Endometrial microvascular endothelial cells (primary cell): ENCODE measurements around the gene CMTM8. TPM values are rescaled to one million over a fixed set of nuclear protein-coding genes. Genes with fewer than 3 reads are reported as not detected.
"Not testable (repeated sequence)": the region's sequence is repeated elsewhere in the genome, so short reads cannot be mapped to it uniquely, and the experiment has no call there.

Source experiments
- in situ Hi-C: cut with HindIII; loops from 2 replicates; pipeline ENCODE4 v1.10.0; 2017; ENCODE audit warnings: low sequenced_read_pairs, low pct_unique_long_range_greater_than_20kb; ENCODE audit errors: inconsistent ontology term
- total RNA-seq: library from RNA; depleted of rRNA; stranded (reverse); fragments of >200 nt; gene quantifications from one replicate; pipeline ENCODE4 v1.2.3, GENCODE V29; 2015; ENCODE audit errors: inconsistent ontology term

Gene CMTM8
- total RNA-seq, 1 donor from 2014 or later: 4.7 TPM

DNA sequence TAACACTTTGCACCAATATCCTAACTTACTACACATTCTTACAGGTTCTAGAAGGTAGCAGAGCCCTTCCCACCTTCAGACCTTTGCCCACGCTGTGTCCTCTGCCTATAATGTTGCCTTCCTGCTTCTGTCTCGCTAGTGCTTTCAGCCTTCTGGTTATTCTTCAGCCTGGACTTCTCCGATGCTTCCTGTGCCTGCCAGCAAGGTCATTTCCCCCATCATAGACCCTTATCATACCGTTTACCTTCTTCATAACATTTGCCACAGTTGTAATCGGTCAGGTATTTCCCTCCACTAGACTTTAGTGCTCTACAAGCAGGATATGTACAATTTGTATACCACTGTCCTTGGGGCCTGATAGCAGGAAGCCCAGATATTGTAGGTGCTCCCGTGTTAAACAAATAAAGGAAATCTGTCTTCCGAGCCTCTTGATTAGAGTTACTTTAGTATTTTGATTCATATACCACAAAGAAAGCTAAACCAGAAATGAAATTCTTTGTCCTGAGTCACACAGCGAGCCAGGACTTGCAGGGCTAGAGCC lies 117.3 kb downstream of the CMTM8 start:
- in situ Hi-C loops: no loop called here

DNA sequence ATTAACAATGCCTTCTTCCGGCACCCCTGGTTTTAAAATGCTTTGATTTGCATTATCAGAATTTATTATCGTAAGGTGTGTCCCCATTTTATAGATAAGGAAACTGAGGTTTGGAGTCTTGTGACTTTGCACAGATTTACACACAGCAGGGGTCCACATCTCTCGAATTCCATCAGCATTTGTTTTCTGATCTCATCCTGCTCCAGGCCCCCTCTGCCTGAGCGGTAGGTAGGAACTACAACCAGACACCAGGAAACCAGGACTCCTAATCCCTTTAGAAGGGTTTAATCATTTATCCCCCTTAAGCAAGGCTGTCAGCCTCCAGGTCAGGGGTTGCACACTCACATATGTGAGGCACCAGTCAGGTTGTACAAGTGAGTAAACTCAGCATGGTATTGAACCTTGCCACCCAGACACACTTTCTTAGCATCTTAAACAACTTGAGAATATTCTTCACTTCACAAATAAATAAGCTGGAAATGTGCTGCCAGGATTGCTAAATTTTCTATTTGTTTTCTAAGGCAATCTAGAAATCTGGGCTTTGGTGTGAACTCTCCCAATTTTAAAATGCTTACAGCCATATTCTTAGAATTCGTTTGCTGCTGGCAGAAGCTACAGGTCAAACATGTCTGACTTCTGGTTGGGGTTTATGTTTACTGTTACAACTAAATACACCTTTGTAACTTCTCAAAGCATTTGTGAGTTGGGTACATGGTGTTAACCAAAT lies 121.4 kb downstream of the CMTM8 start:
- in situ Hi-C loops: no loop called here

DNA sequence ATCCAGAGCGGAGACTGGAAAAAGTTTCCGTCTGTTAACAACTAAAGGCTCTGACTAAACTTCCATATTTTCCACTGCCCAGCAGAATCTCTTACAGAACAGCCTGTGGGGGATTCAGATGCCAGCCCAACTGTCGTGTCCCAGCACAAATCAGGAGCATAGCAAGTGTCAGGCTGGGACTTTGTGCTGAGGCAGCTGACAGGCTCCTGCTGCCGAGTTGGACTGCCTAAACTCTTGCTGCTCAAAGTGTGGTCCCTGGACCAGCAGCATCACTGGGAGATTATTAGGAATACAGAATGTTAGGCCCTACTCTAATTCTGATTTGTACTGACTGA lies 122.0 kb downstream of the CMTM8 start:
- in situ Hi-C loops: no loop called here

DNA sequence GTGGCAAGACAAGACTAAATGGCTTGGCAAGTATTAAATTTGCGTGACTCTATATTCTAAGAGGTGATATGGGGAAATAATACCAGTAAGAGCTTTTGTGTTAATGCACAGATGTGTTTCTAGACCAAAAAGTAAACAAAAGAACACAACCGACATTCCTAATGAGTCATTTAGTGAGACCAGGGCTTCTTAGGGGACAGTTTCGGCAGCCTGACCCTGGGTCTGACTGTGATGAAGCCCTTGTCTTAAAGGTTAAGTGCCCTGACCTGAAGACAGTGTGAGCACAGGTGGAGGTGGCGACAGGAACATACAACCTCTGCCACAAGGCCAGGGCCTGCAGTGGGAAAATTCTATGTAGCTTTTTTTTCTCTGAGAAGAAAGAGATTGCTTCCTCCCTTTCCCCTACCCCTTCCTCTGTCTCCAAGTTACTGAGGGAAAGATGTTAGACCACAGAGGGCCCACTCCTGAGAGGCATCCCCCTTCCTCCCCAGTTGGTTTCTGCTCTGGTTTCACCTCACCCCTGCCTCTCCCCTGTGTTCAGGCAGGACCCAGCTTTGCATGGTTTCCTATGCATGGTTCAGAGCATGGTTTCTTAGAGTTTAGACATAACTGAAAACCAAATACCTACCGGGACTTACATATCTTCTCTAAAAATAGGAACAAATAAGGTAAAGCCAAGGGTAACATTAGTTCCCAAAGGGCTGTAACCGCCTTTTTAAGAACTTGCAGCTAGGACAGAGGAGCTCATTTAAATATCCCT lies 128.3 kb downstream of the CMTM8 start:
- in situ Hi-C loops: no loop called here

DNA sequence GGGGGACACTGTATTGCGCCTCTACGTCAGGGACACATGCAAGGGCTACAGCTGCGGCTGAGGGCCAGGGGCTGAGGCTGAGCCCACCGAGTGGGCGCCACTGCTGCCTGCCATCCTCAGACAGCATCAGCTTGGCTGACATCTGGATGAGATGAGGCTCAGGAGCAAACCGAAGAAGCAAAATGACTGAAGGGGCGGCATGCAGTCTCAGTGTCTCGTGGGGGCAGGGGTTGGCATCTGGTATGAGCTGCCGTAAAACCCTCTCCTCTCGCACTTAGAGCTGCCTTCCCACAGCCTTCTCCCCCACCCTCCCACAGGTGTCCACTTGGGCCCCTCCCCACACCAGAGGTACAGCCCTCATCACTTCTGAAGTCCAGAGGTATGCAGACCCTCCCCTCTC lies 129.0 kb downstream of the CMTM8 start:
- in situ Hi-C loops: no loop called here

DNA sequence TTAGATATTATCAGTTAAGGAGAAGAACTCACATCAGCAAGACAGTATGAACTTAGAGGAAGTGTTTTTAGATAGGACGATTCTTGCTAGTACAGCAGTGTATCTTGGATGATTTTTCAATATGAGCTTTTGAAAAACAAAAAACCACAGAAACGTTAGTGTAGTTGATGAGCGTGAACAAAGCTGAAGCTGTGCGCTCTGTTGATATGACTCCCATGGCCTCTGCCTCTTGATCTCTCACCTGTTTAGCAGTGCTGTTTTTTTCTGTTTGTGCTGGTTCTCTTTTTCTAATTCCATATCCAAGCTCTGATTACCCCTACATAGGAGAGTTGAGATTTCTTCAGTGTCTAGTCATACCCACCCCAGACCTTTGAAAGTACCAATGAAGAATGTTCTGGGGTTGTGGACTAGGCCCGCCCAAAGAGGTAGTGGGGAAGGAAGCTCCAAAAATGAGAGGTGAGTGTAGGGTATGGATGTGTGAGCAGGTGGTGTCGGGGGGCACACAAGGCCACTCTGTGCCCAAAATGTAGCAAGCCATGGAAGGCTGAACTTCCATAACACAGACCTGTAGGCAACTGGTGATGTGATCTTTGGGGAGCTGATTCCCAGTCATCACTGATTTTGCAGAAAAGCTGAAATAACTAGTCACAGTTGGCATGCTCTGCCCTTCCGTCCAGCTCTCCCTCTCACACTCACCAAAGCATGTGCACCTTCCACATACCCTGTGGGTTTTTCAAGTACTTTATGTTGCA lies 133.2 kb downstream of the CMTM8 start:
- in situ Hi-C loops: no loop called here

DNA sequence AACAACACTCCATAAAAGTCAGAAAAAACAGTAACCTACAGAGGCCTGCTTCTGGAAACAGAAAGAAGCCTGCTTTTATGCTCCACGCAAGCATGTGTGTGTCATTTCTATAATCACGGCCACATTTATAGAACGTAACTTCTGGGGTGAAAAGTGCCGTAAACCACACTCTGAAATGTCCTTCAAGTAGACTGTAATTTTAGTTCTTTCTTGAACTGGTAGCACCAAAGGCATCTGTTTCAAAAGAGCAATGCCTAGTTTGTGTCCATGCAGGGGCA lies 133.7 kb downstream of the CMTM8 start:
- in situ Hi-C loops: no loop called here

DNA sequence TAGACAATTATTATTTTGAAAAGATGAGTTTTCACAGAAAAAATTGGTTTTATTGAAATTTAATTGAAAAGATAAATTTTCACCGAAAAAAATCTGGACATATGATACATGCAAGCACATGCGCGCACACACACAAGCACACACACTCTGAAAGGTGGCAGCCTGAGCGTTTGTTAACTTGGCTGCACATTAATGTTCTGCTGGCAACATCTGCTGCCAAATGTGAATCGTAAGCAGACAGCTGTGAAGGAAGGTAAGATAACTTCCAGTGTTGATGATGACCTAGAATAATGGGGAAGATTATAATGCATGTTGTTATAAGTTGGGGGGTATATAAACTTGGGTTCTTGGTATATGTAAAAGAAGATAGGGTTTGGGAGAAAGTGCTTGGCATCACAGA lies 134.8 kb downstream of the CMTM8 start:
- in situ Hi-C loops: no loop called here

DNA sequence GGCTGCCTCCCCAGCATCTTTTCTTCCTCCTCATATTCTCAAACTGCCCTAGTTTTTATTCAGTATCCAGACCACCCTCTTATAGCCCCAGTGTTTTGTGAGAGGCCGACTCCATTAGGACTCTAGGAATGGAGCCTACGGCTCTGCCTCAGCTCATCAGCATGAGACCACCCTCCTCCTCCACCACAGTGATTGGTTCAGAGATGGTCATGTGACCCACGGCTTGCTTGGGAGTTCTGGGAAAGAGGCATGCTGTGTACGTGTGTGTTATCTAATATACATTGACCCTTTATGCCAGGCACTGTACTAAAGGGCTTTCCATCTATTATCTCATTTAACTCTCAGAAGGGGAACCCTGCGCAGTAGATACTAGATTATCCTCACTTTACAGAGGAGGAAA lies 135.4 kb downstream of the CMTM8 start:
- in situ Hi-C loops: no loop called here

DNA sequence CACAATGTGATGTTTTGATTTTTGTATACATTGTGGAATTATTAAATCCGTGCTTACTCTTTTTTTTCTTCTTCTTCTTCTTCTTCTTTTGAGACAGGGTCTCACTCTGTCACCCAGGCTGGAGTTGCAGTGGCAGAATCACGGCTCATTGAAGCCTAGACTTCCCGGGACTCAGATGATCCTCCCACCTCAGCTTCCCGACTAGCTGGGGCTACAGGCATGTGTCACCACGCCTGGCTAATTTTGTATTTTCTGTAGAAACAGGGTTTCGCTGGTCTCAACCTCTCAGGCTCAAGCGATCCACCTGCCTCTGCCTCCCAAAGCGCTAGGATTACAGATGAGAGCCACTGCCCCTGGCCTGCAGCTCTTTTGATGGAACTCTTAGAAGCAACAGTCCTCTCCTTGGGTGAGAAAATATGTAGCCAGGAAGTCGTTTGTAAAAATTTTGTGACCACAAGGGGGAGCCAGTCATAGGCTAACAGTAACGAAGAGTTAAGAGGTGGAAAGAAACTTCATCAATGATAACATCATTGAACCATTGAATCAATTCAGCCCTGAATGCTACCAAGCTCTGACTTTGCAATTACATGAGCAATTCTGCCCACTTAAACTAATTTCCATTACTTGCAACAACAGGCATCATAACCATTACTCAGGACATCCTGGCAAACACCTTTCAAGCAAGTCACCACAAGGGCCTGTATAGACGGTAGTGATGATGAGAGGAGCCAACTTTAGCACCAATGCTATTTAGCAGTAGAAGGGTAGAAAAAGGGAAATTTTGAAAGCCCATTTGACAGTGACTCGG lies 136.5 kb downstream of the CMTM8 start:
- in situ Hi-C loops: no loop called here

DNA sequence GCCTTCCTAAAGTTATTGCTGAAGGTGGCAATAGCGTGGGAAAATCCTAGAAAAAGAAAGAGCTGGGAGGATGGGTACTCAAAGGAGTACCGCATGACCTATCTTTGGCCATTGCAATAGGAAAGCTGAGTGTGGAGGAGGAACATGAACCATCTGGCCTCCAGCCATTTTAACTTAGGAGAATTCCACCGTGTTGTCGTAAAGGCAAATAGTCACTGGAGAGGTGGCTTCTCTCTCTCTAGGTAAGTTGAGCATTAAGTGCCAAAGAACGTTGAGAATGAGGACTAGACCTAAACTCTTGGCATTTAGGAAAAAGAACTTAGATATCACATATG lies 137.1 kb downstream of the CMTM8 start:
- in situ Hi-C loops: no loop called here

DNA sequence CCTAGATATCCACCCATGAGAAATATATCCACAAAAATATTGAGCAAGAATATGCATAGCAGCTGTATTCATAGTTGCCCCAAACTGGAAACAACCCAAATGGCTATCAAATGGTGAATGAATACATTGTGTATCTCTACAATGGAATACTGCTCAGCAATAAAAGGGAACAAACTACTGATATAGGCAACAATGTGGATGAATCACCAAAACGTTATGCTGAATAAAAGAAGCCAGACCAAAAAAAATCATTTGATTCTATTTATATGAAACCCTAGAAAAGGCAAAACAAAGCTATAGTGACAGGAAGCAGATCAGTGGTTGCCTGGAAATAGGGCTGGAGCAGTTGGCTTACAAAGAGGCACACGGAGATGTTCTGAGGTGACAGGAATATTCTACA lies 137.6 kb downstream of the CMTM8 start:
- in situ Hi-C loops: no loop called here

DNA sequence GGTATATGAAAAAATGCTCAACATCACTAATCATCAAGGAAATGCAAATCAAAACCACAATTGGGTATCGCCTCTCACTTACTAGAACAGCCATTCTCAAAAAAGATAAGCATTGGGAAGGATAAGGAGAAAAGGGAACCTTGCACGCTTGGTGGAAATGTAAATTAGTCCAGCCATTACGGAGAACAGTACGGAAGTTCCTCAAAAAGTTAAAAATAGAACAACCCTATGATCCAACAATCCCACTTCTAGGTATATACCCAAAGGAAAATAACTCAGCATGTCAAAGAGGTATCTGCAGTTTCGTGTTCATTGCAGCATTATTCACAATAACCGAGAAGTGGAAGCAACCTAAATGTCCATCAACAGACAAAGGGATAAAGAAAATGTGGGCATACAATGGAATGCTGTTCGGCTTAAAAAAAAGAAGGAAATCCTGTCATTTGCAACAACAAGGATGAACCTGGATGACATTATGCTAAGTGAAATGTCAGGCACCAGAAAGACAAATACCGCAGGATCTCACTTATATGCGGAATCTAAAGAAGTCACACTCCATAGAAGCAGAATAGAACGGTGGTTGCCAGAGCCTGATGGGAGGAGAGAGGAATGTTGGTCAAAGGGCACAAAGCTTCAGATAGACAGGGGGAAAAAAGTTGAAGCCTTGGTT lies 141.5 kb downstream of the CMTM8 start:
- in situ Hi-C loops: no loop called here

DNA sequence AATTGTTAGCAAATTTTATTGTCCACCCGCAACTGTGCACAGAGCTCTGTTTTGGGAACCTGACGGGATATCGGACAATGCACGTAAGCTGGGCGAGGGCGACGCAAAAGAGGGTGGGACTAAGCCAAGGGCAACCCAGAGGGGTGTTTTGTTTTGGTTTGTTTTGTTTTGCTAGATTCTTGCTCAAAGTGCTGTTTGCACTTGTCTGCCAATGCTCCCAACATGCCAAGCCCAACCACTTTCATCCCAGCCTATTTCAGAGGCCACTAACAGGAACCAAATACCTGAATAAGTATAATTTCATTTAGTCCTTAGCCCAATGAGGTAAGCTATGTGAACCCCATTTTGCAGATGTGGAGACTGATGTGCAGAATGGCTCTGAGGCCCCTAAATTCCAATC lies 143.4 kb downstream of the CMTM8 start:
- in situ Hi-C loops: no loop called here

DNA sequence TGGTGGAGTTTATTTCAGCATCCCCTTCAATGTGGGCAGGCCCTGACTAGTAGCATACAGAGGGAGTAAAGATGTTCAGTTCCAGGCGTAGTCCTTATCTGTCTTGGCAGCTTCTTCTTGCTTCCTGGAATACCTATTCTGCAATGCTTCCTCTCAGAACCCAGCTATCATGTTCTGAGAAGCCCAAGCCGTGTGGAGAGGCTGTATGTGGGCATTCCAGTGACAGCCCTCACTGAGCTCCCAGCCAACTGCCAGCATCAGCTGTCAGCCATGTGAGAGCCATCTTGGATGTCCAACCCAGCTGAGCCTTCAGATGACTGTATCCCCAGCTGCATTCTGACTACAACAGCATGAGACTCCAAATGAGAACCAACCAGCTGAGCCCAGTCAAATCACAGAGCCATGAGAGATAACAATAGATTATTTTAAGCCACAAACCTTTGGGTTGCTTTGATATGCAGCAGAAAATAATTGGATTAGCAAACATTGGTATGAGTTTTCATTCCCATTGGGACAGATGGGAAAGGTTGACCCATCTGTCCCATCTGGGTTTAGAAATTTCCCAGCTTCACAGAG lies 144.7 kb downstream of the CMTM8 start:
- in situ Hi-C loops: no loop called here

DNA sequence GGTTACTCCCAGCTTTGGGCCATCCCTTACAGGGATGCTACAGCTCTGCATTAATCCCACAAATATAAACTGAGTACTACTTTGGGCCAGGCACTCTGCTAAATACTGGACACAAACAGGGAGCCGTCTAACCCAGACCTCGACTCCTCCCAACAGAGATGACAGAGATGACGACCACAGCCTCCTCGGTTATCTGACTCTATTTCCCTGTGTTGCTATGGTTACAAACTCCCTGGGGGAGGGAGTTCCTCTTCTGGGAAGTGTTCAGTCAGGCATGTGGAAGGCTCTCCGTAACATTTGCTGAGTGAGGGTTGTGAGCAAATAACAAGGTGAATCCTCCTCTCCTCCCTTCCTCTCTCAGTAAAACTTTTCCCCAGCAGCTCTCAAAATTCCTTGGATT lies 146.5 kb downstream of the CMTM8 start:
- in situ Hi-C loops: no loop called here

DNA sequence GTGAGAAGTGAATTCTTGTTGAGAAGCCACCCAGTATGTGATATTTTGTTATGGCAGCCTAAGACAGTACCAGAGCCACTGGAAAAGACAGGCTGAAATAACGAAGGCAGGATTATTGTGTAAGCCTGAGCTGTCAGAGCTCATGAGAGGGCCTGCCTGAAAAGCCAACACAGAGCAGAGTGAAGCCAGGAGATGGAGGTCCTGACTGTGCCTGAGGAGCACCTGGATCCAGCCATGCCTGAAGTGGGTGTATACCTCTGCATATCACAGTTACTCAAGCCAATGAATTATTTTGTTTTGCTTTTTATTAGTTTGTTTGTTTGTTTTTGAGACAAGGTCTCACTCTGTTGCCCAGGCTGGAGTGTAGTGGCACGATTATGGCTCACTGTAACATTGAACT lies 149.0 kb downstream of the CMTM8 start:
- in situ Hi-C loops: no loop called here

DNA sequence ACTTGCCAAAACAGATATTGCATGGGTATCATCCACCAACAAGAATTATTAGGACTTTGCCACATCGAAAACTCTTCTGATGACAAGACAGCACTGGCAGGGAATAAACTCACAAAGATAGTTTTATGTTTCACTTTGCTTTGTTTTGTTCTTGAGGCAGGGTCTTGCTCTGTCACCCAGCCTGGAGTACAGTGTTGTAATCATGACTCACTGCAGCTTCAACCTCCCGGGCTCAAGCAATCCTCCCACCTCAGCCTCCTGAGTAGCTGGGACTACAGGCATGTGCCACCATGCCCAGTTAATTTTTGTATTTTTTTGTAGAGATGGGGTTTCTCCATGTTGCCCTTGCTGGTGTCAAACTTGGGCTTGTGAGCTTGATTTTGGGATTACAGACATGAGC lies 151.1 kb downstream of the CMTM8 start:
- in situ Hi-C loops: not testable (repeated sequence)
